H1 (cell line): ENCODE measurements around the gene TBC1D16. TPM values are rescaled to one million over a fixed set of nuclear protein-coding genes. Genes with fewer than 3 reads are reported as not detected.

Source experiments
- EGR1 ChIP-seq: IDR thresholded peaks from 2 replicates; pipeline ENCODE4 v1.6.1; 2011; ENCODE audit warnings: low read depth, low read length, borderline replicate concordance
- KDM5A ChIP-seq: fragments of 200-600 bp; IDR thresholded peaks from 2 replicates; pipeline ENCODE4 v1.7.1; 2012; ENCODE audit warnings: mild to moderate bottlenecking, low read length, inconsistent platforms, mixed read lengths
- ZNF274 ChIP-seq: IDR thresholded peaks from 2 replicates; pipeline ENCODE4 v1.7.0; 2012; ENCODE audit warnings: low read length, borderline replicate concordance; ENCODE audit errors: extremely low read depth
- polyA plus RNA-seq, 7 experiments: library from polyadenylated mRNA; depleted of rRNA in 3 of 7; stranded (reverse) in 5 of 7; unstranded in 2 of 7; fragments of >200 nt in 5 of 7; fragments of 200-250 nt in 2 of 7; gene quantifications; 1 replicate in 5 of 7; 2 replicates in 1 of 7; 4 replicates in 1 of 7; pipeline versions ENCODE4 v1.2.1 to v1.2.3, GENCODE V29; 2011 to 2013; ENCODE audit warnings: missing spikeins in 2 of 7, mixed read lengths in 2 of 7
- total RNA-seq: library from RNA; stranded (reverse); fragmentation: NEBNext Ultra II Directional; extraction: Animal tissue kit (Norgen Biotek cat#: 25700); gene quantifications from 2 replicates; pipeline ENCODE4 v1.2.1, GENCODE V29; 2021
- TF ChIP-seq, protein P1 (sequence below): fragments of 300-600 bp; sonication (generic); IDR thresholded peaks from 2 replicates; pipeline ENCODE4 v1.7.1; 2012; ENCODE audit warnings: low read length, moderate library complexity, mild to moderate bottlenecking, inconsistent platforms; ENCODE audit not compliant: insufficient replicate concordance

The TBC1D16 gene
- total and polyA plus RNA-seq, 2 of the 8 experiments (the other 6 are each of a cell fraction or from before 2014, with no cell fraction given), result 21.1 to 109 TPM

DNA sequence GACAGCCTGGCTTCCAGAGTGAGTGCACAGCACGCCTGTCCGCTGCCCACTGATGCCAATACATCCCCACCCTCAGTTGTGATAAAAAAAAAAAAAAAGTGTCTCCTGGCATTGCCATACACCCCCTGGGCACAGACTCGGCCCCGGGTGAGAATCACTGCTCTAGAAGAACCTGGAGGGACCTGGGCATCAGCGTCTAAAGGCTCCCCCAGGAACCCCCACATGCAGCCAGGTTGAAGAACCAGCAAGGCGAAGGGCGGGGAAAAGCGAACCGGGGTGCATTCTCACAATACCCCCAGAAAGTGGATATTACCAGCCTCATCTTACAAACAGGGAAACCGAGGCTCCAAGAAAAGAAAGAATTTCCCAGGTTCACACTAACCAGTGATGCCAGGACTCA is 27.7 kb downstream of the TBC1D16 start (continued):
- TF ChIP-seq, protein P1, sequence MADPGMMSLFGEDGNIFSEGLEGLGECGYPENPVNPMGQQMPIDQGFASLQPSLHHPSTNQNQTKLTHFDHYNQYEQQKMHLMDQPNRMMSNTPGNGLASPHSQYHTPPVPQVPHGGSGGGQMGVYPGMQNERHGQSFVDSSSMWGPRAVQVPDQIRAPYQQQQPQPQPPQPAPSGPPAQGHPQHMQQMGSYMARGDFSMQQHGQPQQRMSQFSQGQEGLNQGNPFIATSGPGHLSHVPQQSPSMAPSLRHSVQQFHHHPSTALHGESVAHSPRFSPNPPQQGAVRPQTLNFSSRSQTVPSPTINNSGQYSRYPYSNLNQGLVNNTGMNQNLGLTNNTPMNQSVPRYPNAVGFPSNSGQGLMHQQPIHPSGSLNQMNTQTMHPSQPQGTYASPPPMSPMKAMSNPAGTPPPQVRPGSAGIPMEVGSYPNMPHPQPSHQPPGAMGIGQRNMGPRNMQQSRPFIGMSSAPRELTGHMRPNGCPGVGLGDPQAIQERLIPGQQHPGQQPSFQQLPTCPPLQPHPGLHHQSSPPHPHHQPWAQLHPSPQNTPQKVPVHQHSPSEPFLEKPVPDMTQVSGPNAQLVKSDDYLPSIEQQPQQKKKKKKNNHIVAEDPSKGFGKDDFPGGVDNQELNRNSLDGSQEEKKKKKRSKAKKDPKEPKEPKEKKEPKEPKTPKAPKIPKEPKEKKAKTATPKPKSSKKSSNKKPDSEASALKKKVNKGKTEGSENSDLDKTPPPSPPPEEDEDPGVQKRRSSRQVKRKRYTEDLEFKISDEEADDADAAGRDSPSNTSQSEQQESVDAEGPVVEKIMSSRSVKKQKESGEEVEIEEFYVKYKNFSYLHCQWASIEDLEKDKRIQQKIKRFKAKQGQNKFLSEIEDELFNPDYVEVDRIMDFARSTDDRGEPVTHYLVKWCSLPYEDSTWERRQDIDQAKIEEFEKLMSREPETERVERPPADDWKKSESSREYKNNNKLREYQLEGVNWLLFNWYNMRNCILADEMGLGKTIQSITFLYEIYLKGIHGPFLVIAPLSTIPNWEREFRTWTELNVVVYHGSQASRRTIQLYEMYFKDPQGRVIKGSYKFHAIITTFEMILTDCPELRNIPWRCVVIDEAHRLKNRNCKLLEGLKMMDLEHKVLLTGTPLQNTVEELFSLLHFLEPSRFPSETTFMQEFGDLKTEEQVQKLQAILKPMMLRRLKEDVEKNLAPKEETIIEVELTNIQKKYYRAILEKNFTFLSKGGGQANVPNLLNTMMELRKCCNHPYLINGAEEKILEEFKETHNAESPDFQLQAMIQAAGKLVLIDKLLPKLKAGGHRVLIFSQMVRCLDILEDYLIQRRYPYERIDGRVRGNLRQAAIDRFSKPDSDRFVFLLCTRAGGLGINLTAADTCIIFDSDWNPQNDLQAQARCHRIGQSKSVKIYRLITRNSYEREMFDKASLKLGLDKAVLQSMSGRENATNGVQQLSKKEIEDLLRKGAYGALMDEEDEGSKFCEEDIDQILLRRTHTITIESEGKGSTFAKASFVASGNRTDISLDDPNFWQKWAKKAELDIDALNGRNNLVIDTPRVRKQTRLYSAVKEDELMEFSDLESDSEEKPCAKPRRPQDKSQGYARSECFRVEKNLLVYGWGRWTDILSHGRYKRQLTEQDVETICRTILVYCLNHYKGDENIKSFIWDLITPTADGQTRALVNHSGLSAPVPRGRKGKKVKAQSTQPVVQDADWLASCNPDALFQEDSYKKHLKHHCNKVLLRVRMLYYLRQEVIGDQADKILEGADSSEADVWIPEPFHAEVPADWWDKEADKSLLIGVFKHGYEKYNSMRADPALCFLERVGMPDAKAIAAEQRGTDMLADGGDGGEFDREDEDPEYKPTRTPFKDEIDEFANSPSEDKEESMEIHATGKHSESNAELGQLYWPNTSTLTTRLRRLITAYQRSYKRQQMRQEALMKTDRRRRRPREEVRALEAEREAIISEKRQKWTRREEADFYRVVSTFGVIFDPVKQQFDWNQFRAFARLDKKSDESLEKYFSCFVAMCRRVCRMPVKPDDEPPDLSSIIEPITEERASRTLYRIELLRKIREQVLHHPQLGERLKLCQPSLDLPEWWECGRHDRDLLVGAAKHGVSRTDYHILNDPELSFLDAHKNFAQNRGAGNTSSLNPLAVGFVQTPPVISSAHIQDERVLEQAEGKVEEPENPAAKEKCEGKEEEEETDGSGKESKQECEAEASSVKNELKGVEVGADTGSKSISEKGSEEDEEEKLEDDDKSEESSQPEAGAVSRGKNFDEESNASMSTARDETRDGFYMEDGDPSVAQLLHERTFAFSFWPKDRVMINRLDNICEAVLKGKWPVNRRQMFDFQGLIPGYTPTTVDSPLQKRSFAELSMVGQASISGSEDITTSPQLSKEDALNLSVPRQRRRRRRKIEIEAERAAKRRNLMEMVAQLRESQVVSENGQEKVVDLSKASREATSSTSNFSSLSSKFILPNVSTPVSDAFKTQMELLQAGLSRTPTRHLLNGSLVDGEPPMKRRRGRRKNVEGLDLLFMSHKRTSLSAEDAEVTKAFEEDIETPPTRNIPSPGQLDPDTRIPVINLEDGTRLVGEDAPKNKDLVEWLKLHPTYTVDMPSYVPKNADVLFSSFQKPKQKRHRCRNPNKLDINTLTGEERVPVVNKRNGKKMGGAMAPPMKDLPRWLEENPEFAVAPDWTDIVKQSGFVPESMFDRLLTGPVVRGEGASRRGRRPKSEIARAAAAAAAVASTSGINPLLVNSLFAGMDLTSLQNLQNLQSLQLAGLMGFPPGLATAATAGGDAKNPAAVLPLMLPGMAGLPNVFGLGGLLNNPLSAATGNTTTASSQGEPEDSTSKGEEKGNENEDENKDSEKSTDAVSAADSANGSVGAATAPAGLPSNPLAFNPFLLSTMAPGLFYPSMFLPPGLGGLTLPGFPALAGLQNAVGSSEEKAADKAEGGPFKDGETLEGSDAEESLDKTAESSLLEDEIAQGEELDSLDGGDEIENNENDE, result no peak
- TF ChIP-seq ZNF274 (no peak), EGR1 (no peak), KDM5A (no peak)
- TF ChIP-seq, all 59 proteins: peak for 0
